Kasumi-1 (cell line): ENCODE results near the gene CD109.
"Not testable (repeated sequence)": the region's sequence is repeated elsewhere in the genome, so short reads cannot be mapped to it uniquely, and the experiment has no call there.

Experiments used
- DNase-seq, 2 experiments: peaks; one replicate each; lab custom pipeline; 2025; lab: John Stamatoyannopoulos, UW

Gene CD109

GRCh38 chr6:73791336-73791735 lies 95.3 kb downstream of the CD109 start:
- no peak for DNase-seq

- no peak for DNase-seq
Measured at GRCh38 chr6:73792738-73793137, 96.7 kb downstream of the CD109 start.

- DNase-seq = no peak
Measured at GRCh38 chr6:73796881-73797280, 100.9 kb downstream of the CD109 start.

DNA sequence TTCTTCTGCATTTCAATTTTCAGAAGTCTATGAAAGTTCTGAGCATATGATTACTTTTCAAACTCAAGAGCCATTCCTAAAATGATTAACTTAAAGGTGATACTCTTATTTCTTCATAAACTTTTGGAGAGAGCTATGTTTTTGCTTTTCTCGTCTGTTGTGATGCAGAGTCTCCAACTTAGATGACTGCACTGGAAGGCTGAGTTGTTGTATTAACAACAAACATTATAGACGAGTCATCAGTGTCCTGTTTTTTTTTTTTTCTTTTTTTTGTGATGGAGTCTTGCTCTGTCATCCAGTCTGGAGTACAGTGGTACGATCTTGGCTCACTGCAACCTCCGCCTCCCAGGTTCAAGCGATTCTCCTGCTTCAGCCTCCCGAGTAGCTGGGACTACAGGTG lies 101.9 kb downstream of the CD109 start:
- DNase-seq = no peak

- DNase-seq = peak; percentile 1 to 12
Measured at GRCh38 chr6:73798592-73798991, 102.6 kb downstream of the CD109 start.

- DNase-seq = no peak
Measured at GRCh38 chr6:73800997-73801396, 105.0 kb downstream of the CD109 start.

DNA sequence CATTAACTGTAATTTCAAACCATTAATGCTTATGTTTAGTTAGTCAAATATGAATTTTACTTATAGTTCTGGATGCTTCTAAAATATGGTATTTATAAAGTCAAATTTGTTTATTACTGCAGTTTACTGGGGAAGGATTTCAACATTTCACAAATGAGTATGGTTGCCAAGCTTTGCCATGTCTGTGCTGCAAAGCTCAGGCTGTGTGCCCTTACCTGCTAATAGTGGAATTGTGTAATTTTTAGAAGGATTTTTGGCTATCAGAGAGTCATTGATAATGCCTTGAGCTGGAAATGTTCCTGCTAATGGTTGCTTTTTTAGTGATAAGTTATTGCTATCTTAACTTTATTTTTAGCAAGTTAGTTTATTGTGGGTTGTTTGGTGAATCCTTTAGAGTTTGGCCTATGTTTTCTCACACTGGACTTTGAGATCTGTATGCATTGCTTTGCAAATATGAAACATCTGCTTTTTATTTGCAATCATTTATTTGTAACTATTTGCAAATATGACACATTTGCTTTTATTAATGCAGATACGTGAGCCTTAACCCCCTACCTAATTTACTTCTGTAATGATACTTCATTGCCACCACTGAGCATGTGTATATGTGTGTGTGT lies 105.8 kb downstream of the CD109 start:
- DNase-seq = no peak

DNA sequence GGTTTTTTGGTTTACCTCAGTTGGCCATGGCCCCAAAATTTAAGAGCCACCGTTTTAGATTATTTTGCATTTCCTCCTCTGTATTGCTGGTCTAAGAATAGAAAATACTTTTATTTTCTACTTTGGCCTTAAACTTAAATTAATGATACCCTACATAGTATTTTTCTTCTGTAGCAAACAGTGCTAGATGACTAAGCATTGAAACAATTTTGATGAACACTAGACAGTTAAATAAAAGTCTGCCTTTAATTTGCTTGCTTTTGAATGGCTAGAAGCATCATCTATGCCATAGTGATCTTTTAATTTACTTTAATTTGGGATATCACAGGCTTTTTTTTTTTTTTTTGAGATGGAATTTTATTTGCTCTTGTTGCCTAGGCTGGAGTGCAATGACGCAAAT lies 106.4 kb downstream of the CD109 start:
- no peak for DNase-seq

GRCh38 chr6:73803562-73804241 lies 107.7 kb downstream of the CD109 start:
- peak; percentile 38 to 44 for DNase-seq

DNA sequence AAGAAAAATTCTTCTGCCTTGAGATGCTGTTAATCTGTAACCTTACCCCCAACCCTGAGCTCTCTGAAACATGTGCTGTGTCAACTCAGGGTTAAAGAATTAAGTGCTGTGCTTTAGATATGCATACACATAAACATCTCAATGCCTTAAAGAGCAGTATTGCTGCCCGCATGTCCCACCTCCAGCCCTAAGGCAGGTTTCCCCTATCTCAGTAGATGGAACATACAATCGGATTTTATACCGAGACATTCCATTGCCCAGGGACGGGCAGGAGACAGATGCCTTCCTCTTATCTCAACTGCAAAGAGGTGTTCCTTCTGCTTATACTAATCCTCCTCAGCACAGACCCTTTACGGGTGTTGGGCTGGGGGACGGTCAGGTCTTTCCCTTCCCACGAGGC lies 109.2 kb downstream of the CD109 start:
- DNase-seq = not testable (repeated sequence)

GRCh38 chr6:73805982-73806381 lies 110.0 kb downstream of the CD109 start:
- DNase-seq = not testable (repeated sequence)

- DNase-seq = no peak
Measured at GRCh38 chr6:73811706-73812105, 115.7 kb downstream of the CD109 start.

DNA sequence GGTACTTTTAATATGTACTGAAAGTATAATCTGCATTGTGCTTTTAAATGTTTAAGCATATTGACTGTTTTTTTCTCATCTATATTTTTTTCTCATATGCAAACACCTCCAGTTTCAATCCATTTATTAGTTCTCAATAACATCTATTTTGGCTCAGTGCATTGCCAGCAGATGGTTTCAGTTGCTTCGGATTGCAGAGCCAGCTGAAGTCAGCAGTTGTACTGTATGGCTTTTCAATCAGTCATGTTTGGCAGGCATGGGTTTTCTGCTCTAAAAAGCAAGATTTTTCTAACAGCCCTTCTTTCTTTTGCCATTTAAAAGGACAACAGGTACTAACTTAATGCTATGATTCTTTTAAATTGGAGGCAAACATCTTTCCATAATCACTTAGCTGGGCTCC lies 121.2 kb downstream of the CD109 start:
- DNase-seq = no peak

GRCh38 chr6:73823046-73823735 lies 127.2 kb downstream of the CD109 start:
- DNase-seq = no peak

GRCh38 chr6:73823832-73824231 lies 127.8 kb downstream of the CD109 start:
- DNase-seq = no peak

DNA sequence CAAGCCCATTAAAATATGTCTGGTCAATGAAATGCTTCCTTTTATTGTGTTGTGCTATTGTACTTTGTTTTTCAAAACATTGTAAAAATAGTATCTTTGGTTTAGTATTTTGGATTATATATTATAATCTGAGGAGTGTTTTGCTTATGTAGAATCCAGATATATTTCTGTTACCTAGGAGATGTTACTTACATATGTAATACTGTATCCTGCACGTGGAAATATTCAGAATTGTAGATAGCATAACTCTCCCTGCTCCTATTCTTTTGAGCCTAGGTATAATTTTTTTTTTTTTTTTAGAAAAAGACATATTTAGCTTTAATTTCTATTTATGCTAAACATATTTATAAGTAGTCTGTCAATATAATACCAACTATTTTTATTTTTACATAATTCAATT lies 130.6 kb downstream of the CD109 start:
- no peak for DNase-seq

DNA sequence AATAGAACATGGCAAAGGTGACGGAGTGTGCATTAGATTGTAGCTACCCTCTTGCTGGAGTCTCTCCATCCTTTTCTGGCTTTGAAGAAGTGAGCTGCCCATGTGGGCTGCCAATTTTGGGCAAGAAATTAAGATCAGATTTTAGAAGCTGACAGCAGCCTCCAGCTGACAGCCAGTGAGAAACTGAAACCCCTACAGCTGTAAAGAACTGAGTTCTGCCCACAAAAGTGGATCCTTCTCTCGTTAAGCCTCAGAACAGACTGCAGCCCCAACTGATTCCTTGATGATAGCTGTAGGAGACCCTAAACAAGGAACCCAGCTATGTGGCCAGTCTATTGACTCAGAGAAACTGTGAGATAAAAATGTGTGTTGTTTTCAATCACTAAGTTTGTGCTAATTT lies 134.1 kb downstream of the CD109 start:
- no peak for DNase-seq

GRCh38 chr6:73832313-73832712 lies 136.3 kb downstream of the CD109 start:
- no peak for DNase-seq

- not testable (repeated sequence) for DNase-seq
Measured at GRCh38 chr6:73844696-73845095, 148.7 kb downstream of the CD109 start.

DNA sequence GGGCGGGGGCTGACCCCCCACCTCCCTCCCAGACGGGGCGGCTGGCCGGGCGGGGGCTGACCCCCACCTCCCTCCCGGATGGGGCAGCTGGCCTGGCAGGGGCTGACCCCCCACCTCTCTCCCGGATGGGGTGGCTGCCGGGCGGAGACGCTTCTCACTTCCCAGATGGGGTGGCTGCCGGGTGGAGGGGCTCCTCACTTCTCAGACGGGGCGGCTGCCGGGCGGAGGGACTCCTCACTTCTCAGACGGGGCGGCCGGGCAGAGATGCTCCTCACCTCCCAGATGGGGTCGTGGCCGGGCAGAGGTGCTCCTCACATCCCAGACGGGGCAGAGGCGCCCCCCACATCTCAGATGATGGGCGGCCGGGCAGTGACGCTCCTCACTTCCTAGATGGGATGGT lies 155.0 kb downstream of the CD109 start:
- not testable (repeated sequence) for DNase-seq

DNA sequence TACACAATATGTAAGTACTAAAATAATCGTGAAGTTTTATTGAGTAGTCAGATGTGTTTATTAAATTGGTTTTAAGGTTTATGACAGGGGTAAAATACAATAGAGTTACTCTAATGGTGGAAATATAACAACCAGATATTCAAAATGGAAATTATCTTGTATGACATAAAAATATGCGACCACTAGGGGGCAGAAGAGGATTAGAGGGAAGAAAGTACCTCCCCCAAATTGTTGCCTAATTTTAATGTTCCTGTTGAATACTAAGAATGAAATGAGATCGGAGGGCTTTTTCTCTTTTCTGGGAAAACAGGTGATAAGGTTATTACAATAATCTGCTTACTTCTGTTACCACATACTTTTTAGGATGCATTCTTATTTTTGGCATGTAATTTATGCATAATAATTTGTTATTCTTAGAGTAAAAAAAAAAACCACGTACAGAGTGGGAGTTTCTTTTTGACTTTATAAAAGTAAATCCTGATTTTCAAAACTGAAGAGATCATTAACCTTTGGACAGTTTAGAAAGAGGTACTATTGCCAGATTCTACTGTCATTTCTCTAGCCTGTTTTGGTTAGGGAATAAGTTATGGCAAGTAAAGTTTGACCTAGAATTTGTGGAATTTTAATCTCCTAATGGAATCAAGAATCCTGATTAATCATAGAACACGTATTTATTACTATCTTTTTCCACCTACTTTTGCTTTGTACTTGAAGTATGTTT lies 159.2 kb downstream of the CD109 start:
- peak; percentile 70 to 86 for DNase-seq

GRCh38 chr6:73857341-73857890 lies 161.4 kb downstream of the CD109 start:
- no peak for DNase-seq
